NCI-H774 (cell line): ENCODE results near the gene SMG6.

ENCODE experiments used
- DNase-seq: peaks from one replicate; lab custom pipeline; 2025; lab: John Stamatoyannopoulos, UW

SMG6 gene

DNA sequence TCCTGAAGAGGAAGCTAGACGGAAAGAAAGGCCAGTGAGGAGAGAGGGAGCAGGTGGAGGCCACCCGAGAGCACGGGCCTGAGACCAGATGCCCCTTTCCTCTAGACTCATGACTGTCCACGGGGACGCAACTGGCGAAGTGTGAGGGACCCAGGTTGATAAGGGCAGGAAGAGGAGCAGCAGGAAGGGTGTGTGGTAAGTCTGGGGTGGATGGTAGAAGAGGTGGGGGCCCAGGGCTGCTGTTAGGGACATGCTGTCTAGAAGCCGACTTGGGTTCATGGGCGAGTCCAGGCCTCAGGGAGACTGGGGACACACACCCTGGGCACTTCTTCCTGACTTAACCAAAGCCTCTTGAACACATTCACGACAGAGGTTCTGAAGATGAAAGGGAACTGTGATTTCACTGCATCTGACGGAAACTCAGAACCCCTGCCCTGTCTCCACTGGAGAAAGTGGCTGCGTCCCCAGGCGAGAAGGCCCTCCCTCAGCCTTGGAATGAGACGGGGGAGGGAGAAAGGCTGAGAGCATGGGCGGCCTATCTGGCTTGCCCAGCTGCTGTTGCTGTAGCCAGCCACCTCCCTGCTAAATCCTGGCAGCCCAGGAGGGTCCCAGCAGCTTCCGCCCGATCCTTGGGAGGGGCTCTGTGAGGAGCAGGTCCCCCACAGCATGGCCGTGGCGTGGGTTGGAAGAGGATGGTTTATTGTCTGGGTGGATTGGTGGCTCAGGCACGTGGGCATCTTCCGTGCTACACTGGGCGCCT, 242.7 kb downstream of the SMG6 start:
- no peak for DNase-seq

DNA sequence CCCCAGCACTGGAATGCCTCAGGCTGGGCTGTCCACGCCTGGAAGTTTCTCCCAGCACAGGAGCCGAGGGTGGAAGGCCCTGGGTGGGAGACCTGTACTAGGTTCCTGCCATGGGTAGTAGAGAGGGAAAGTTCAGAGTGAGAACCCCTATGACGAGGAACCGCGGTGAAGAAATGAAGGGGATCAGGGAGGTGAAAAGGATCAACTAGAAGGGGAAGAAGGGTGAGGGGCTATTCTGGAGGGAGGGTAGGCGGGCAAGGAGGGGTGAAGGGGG, 243.3 kb downstream of the SMG6 start:
- no peak for DNase-seq

DNA sequence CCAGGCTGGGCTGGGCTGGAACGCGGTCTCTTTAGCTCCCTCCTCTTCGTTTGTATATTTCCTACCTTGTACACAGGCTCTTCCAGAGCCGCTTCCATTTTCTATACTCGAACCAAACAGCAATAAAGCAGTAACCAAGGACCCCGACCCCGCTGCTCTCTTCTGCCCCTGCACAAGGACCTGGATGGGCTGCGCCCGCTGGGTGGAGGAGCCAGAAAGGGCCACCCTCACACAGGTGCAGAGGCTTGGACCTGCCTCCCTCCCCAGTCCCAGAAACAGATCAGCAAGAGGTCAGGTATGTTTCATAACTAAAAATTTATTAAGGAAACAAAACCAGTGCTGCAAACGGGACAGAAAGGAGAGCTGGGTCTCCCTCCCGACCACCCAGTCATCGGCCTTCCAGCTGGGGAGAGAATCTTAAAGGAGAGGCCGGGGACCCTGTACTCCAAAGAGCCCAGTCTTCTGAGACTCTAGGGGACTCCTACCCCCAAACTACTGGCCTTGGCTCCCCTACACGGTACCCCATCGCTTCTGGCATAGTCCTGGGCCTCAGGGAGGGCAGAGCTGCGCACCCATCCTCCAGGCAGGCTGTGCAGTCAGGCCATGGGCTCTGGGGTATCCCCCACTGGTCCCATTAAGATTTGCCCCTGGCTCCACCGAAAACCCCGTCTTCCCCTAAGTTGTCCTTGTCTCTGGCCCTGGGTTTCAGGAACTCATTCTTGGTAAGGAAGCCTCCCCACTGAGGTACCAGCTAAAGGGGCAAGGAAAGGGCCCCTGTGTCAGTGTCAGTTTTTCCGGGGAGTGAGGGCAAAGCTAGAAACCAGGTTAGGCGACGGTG, 243.8 kb downstream of the SMG6 start:
- DNase-seq = no peak

DNA sequence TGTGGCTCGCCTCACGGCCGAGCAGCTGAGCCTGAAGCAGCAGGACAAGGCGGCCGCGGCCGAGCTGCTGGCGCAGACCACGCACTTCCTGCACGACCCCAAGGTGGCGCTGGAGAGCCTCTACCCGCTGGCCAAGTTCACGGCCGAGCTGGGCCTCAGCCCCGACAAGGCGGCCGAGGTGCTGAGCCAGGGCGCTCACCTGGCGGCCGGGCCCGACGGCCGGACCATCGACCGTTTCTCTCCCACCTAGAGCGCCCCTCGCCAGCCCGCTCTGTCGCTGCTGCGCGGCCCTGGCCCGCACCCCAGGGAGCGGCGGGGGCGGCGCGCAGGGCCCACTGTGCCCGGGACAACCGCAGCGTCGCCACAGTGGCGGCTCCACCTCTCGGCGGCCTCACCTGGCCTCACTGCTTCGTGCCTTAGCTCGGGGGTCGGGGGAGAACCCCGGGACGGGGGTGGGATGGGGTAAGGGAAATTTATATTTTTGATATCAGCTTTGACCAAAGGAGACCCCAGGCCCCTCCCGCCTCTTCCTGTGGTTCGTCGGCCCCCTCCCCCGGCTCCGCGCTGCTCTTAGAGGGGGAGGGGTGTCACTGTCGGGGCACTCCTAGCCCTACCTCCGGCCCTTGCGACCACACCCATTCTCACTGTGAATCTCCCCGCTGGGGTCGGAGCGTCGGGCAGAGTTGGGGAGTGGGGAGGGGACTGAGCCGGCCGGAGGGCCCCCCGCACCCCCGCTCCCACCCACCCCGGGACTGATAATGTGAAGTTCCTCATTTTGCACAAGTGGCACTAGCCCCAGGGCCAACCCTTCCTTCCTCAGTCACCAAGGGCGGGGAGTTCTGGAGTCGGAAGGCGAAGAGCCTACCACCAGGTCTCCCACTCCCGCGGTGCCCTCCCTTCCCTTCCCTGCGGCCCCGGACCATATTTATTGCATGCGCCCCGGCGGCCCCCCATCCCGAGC, 244.7 kb downstream of the SMG6 start:
- no peak for DNase-seq

DNA sequence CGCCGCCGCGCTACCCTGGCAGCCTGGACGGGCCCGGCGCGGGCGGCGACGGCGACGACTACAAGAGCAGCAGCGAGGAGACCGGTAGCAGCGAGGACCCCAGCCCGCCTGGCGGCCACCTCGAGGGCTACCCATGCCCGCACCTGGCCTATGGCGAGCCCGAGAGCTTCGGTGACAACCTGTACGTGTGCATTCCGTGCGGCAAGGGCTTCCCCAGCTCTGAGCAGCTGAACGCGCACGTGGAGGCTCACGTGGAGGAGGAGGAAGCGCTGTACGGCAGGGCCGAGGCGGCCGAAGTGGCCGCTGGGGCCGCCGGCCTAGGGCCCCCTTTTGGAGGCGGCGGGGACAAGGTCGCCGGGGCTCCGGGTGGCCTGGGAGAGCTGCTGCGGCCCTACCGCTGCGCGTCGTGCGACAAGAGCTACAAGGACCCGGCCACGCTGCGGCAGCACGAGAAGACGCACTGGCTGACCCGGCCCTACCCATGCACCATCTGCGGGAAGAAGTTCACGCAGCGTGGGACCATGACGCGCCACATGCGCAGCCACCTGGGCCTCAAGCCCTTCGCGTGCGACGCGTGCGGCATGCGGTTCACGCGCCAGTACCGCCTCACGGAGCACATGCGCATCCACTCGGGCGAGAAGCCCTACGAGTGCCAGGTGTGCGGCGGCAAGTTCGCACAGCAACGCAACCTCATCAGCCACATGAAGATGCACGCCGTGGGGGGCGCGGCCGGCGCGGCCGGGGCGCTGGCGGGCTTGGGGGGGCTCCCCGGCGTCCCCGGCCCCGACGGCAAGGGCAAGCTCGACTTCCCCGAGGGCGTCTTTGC, 245.6 kb downstream of the SMG6 start:
- no peak for DNase-seq

DNA sequence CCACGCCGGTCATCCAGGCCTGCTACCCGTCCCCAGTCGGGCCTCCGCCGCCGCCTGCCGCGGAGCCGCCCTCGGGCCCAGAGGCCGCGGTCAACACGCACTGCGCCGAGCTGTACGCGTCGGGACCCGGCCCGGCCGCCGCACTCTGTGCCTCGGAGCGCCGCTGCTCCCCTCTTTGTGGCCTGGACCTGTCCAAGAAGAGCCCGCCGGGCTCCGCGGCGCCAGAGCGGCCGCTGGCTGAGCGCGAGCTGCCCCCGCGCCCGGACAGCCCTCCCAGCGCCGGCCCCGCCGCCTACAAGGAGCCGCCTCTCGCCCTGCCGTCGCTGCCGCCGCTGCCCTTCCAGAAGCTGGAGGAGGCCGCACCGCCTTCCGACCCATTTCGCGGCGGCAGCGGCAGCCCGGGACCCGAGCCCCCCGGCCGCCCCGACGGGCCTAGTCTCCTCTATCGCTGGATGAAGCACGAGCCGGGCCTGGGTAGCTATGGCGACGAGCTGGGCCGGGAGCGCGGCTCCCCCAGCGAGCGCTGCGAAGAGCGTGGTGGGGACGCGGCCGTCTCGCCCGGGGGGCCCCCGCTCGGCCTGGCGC, 246.3 kb downstream of the SMG6 start:
- no peak for DNase-seq

DNA sequence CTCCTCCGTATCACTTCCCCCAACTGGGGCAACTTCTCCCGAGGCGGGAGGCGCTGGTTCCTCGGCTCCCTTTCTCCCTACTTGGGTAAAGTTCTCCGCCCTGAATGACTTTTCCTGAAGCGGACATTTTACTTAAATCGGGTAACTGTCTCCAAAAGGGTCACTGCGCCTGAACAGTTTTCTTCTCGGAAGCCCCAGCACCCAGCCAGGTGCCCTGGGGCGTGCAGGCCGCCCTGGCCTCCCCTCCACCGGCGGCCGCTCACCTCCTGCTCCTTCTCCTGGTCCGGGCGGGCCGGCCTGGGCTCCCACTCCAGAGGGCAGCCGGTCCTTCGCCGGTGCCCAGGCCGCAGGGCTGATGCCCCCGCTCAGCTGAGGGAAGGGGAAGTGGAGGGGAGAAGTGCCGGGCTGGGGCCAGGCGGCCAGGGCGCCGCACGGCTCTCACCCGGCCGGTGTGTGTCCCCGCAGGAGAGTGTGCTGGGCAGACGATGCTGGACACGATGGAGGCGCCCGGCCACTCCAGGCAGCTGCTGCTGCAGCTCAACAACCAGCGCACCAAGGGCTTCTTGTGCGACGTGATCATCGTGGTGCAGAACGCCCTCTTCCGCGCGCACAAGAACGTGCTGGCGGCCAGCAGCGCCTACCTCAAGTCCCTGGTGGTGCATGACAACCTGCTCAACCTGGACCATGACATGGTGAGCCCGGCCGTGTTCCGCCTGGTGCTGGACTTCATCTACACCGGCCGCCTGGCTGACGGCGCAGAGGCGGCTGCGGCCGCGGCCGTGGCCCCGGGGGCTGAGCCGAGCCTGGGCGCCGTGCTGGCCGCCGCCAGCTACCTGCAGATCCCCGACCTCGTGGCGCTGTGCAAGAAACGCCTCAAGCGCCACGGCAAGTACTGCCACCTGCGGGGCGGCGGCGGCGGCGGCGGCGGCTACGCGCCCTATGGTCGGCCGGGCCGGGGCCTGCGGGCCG, 247.1 kb downstream of the SMG6 start:
- DNase-seq = no peak

DNA sequence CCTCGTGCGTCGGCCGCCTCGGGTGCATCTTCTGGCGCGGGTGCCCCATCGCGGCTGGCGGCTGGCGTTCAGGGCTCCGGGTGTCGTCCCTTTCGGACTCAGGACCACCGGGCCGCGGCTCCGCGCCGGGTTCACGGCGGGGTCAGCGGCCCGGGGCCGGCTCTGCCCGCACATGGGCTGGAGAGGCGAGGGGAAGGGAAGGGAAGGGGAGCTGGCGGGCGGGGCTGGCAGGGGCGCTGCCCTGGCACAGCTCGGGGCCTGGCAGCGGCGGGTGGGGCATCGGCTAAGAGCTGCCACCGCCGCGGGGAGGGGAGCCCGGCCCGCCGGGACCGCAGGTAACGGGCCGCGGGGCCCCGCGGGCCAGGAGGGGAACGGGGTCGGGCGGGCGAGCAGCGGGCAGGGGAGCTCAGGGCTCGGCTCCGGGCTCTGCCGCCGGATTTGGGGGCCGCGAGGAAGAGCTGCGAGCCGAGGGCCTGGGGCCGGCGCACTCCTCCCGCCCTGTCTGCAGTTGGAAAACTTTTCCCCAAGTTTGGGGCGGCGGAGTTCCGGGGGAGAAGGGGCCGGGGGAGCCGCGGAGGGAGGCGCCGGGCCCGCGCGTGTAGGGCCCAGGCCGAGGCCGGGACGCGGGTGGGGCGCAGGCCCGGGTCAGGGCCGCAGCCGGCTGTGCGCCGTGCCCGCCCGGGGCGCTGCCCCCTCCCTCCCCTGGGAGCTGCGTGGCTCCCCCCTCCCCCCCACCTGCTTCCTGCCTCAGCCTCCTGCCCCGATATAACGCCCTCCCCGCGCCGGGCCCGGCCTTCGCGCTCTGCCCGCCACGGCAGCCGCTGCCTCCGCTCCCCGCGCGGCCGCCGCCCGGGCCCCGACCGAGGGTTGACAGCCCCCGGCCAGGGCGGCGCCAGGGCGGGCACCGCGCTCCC, 248.0 kb downstream of the SMG6 start:
- no peak for DNase-seq

DNA sequence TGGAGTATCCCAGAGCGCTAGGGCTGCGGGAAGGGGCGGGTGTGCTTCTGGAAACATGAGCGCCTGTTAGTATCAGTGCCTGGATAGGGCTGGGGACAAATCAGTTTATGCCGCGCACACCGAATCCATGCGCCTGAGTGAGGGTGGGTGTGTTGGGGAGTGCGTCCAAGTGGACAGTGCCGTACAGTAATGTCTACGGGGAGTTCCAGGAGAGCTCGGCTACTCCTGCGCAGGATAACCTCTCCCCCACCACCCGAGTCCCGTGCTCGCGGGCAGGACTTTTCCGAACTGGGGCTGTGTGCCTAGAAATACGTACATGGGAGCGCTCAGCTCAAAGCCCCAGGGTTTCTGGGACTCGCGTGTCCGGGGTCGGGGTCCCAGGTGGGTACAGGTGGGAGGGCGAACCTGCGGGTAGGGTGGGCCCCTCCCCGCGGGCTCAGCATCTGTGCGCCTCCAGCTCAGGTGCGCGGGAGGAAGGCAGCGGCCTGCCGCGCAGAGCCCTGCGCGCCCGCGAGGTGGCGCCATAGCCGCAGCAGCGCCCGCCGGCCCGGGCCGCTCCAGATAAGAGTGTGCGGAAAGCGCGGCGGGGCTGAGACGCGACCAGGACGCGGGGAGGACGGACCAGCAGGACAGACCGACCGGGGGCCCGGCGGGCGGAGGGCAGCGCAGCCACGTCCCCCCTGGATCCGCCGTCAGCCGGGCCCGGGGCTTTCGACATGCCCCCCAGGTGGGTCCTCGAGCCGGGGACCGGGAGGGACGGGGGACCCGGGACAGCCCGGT, 248.9 kb downstream of the SMG6 start, which contains the start of gene HIC1:
Gene HIC1 (plus strand): TSS at position 592 of the 780 bp plus-strand sequence. CDS start 1,588 bp downstream, outside the sequence.
- DNase-seq = peak; percentile 15

DNA sequence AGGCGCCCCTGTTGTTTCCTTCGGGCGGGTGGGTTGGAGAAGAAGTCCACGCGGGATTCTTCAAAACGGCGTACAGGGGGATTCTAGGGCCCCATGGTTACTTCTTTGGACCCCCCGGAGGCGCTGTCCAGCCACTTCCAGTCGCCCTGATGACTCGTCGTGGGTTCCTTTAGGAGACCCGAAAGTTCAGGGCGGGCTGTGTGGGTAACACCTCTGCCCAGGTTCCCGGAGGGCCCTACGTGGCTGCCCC, 249.4 kb downstream of the SMG6 start:
- no peak for DNase-seq

DNA sequence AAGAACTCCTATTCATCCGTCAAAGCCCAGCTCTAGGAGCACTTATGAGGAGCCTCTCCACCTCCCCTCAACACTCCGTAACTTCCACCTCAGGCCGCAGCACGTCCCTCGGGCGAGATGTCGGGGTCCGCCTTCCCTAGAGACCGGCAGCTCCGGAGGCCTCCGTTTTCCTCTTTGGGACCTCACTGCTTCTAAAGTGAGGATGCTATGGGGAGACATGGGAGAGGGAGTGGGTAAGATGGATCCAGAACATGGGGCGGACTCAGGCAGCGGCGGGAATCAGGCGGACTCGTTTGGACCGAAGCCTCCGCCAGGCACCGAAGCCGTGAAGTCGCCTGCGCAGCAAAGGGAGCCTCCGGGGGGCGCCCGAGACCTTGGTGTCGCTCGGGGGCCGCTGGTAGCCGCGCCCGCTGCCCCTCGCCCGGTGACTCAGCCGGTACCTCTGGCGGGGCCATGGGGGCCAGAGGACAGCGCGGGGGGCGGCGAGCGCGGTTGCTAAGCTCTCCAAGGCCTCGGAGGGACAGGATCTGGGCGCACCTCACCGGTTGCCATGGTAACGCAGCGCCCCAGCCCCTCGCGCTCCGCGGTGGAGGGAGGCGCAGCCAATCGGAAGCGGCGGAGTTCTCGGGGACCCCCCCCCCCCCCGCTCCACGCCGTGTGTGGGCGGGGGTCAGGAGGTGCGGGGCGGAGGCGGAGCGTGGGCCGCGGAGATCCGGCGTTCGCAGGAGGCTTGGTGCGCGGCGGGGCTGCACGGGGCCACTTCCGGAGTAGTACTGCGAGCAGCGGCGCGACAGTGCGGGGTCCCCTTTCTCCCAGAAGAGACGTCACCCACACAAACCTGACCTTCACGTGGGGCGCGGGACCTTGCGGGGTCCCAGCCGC, 250.0 kb downstream of the SMG6 start:
- peak; percentile 14 for DNase-seq

DNA sequence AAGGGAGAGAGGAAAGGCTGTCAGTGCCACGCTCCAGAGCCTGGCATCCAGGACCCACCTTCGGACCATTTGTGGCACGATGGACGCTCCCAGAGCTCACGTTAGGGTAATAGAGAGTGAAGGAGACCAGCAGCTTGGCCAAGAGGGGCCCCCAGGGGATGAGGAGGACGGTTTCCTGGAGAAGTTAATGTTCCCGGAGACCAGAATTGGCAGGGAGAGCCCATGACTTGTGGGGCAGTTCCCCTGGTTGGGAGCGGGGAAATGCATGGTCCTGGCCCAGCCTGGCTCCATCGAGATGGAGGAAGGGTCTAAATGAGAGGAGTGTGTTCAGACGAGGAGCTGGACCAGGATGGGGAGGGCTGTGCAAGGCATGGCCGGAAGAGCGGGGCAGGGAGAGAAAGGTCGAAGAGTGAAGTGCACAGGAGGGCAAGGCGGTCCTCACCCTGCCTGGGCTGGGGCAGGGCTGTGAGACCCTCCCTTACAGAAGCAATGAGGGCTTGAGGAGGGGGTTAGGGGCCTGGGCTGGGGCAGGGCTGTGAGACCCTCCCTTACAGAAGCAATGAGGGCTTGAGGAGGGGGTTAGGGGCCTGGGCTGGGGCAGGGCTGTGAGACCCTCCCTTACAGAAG, 251.5 kb downstream of the SMG6 start:
- DNase-seq = no peak

DNA sequence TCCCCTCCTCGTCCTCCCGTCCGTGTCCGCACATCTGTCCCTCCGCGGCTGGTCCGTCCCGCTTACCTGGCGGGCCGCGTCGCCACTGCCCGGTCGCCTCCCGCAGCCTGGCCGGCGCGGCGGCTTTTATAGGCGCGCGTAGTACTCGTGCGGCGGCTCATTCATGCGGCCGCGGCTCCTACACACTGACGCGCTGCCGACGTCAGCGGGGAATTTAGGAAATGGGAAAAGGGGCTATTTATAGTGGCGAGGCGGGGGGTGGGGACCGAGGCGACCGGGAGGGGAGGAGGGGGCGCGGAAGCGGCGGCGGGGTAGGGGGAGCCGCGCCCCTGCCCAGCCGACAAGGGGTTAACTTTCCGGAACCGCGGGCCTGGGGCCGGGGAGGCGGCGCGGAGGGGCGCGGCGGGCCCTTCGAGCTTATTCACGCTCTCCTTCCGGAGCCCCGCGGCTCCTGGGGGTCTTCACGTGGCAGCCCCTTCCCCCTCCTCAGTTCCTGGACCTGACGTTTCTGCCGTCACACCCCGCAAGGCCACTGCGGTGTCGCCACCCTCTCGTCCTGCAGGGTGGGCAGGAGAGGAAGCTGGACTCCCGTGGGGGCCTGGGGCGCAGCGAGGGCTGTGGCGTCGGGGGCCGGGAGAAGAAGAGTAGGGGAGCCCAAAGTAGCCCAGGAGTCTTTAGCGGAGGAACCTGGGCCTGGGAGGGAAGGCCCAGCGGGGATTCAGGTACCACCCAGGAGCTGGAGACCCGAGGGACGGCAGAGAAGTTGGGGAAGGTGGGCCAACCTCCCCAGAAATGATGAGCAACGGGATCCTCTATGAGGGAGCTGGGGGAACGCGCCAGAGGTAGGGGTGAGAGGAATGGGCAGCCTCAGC, 252.3 kb downstream of the SMG6 start:
- peak; percentile 12 for DNase-seq

DNA sequence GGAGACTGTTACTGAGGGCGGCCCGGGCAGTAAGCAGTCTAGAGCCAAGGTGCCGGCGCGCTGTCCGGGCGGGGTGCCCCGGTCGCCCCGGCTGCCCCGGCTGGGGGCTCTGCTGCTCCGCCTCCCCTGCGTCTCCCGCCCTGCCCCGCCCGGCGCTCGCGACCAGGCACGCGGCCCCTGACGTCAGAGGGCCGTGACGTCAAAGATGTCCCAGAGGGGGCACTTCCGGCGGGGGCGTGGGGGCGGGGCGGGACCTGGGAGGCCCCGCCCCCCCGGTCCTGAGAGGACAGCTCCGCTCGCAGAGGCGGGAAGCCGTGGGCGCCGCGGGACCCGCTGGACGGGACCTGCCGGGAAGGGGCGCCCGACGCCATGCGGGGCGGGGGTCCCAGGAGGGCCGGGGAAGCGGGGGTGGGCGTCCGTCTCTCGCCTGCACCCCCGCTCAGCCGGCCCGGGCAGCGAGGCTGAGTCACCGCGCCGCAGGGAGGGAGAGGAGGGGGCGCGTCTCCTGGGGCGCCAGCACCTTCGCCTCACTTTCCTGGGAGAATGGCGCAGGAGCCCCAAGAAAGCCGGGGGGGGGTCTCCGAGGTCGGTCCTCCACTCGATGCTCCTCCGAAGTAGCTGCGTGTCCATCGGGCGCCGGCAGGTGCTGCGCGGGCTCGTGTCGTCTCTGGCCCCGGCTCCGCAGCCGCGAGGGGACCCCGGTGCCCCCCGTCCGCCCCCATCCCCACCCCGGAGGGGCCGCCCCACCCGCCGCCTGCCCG, 253.1 kb downstream of the SMG6 start:
- DNase-seq = peak; percentile 56
